Inflammatory macrophage treated with lipopolysaccharide for 1 hour (primary cell): Measurements from ENCODE around the gene TNNC1.

Source experiments
- DNase-seq, 2 donors: peaks; one replicate each; pipeline ENCODE4 v3.0.0-alpha.2; 2020 to 2022

TNNC1 gene

GRCh38 chr3:52453496-52454249 is at the start of gene TNNC1:
TNNC1 (minus strand) TSS chr3:52454041; CDS start chr3:52454015, 26 bp downstream.
- DNase-seq: no peak

GRCh38 chr3:52502808-52503350 is 49.0 kb upstream of the TNNC1 start:
- DNase-seq: no peak

- DNase-seq: no peak
Observed at GRCh38 chr3:52502001-52502400, 48.2 kb upstream of the TNNC1 start.

GRCh38 chr3:52501046-52501445 is 47.2 kb upstream of the TNNC1 start:
- no peak for DNase-seq

- DNase-seq: peak; percentile 75 to 83
Observed at GRCh38 chr3:52498137-52499054, 44.6 kb upstream of the TNNC1 start.

GRCh38 chr3:52495777-52496602 is 42.1 kb upstream of the TNNC1 start:
- peak; percentile 29 to 36 for DNase-seq

GRCh38 chr3:52494886-52495495 is 41.1 kb upstream of the TNNC1 start, which contains the start of gene STAB1:
STAB1 (plus strand) TSS chr3:52495338; CDS start chr3:52495414, 76 bp downstream.
- DNase-seq: no peak

- DNase-seq: no peak
Observed at GRCh38 chr3:52494445-52494844, 40.6 kb upstream of the TNNC1 start.

GRCh38 chr3:52493232-52494017 is 39.6 kb upstream of the TNNC1 start:
- no peak for DNase-seq

- DNase-seq: no peak
Observed at GRCh38 chr3:52492059-52492458, 38.2 kb upstream of the TNNC1 start.

GRCh38 chr3:52490939-52491526 is 37.2 kb upstream of the TNNC1 start:
- DNase-seq: peak in 1 of 2 donors; percentile 40

- no peak for DNase-seq
Observed at GRCh38 chr3:52490035-52490938, 36.4 kb upstream of the TNNC1 start.

- DNase-seq: no peak
Observed at GRCh38 chr3:52489453-52489852, 35.6 kb upstream of the TNNC1 start.

GRCh38 chr3:52488746-52489145 is 34.9 kb upstream of the TNNC1 start:
- no peak for DNase-seq

- no peak for DNase-seq
Observed at GRCh38 chr3:52487788-52488691, 34.2 kb upstream of the TNNC1 start.

GRCh38 chr3:52487050-52487787 is 33.4 kb upstream of the TNNC1 start:
- DNase-seq: no peak

- no peak for DNase-seq
Observed at GRCh38 chr3:52484680-52485461, 31.0 kb upstream of the TNNC1 start.
